RWPE1 (cell line): ENCODE data around the gene GCH1.
"Not testable (repeated sequence)": the region's sequence is repeated elsewhere in the genome, so short reads cannot be mapped to it uniquely, and the experiment has no call there.

Experiments
- CTCF ChIA-PET: fragments of 350-600 bp; sonication (Branson Sonifier 250); formaldehyde crosslinking; extraction: SDS; loops from one replicate; lab custom pipeline; 2021; lab: Yijun Ruan, JAX
- POLR2A ChIA-PET: fragments of 400-600 bp; formaldehyde crosslinking; extraction: SDS; loops from one replicate; lab custom pipeline; 2020; ENCODE audit warnings: antibody characterized with exemption; ENCODE audit not compliant: low non-redundant PET; lab: Yijun Ruan, JAX
- DNase-seq: peaks from one replicate; pipeline ENCODE4 v3.0.0; 2012; ENCODE audit warnings: low spot score
- H3K27ac ChIP-seq: fragments of 450-650 bp; 2 replicates; pipeline ENCODE4 v1.5.1; 2017
- CTCF ChIP-seq: fragments of 450-650 bp; conservative IDR thresholded peaks from 2 replicates; pipeline ENCODE4 v1.5.1; 2017; ENCODE audit warnings: low read depth, mild to moderate bottlenecking

The GCH1 gene

GRCh38 chr14:54877015-54877702 lies 25.5 kb downstream of the GCH1 start:
- DNase-seq: no peak
- TF ChIP-seq CTCF: no peak
- no peak overlapping the region for H3K27ac ChIP-seq
- ChIA-PET CTCF (interaction anchor here (0.6 kb wide), 1 partner anchor 104 kb away, joined by 5 read pairs; no protein-coding TSS in a partner anchor), POLR2A (no interaction called here)

- CTCF ChIA-PET: interaction anchor here (0.7 kb wide), 1 partner anchor 9 kb away, joined by 3 read pairs; no protein-coding TSS in a partner anchor
- H3K27ac ChIP-seq, DNase-seq, POLR2A ChIA-PET: not testable (repeated sequence)
Observed at GRCh38 chr14:54875648-54876047, 27.0 kb downstream of the GCH1 start.

- DNase-seq, POLR2A ChIA-PET: not testable (repeated sequence)
- H3K27ac ChIP-seq: peak overlapping the region; percentile 66
- CTCF ChIA-PET: interaction anchor here (0.6 kb wide), 1 partner anchor 32 kb away, joined by 5 read pairs; no protein-coding TSS in a partner anchor
Observed at GRCh38 chr14:54870154-54871090, 32.2 kb downstream of the GCH1 start.

- CTCF ChIA-PET: no interaction called here
- POLR2A ChIA-PET: no interaction called here
- DNase-seq: no peak
- no peak overlapping the region for H3K27ac ChIP-seq
- no peak for TF ChIP-seq CTCF
Observed at GRCh38 chr14:54867011-54867410, 35.6 kb downstream of the GCH1 start.

GRCh38 chr14:54866588-54866987 lies 36.0 kb downstream of the GCH1 start:
- ChIA-PET POLR2A (no interaction called here), CTCF (interaction anchor here (0.6 kb wide), 1 partner anchor 9 kb away, joined by 3 read pairs; no protein-coding TSS in a partner anchor)
- no peak for DNase-seq
- no peak overlapping the region for H3K27ac ChIP-seq
- TF ChIP-seq CTCF: no peak

GRCh38 chr14:54864526-54864925 lies 38.1 kb downstream of the GCH1 start:
- DNase-seq: no peak

More at GRCh38 chr14:54864526-54864925, 38.1 kb downstream of the GCH1 start:
- H3K27ac ChIP-seq: no peak overlapping the region
- POLR2A ChIA-PET: interaction anchor here (0.6 kb wide), 1 partner anchor 99 kb away, joined by 4 read pairs; no protein-coding TSS in a partner anchor
- TF ChIP-seq CTCF: no peak
- CTCF ChIA-PET: interaction anchor here (0.6 kb wide), 1 partner anchor 37 kb away, joined by 3 read pairs; no protein-coding TSS in a partner anchor
